Right lobe of liver (tissue), 6 donors: ENCODE results near the gene HDAC4. TPM values are rescaled to one million over a fixed set of nuclear protein-coding genes. Genes with fewer than 3 reads are reported as not detected.

Source experiments
- ATAC-seq, 4 donors: fragments of 200-7000 bp; cut with Tn5 transposase; one replicate each; pipeline ENCODE4 v1.9.1; 2020; ENCODE audit warnings: mild to moderate bottlenecking in 4 of 4, moderate library complexity in 4 of 4
- DNase-seq, 3 donors: peaks; one replicate each; pipeline ENCODE4 v3.0.0-alpha.2; 2020
- H3K27ac ChIP-seq, 3 donors: fragments of 200-600 bp; one replicate each; pipeline ENCODE4 v1.8.0; 2022
- H3K27me3 ChIP-seq, 2 donors: fragments of 200-600 bp; one replicate each; pipeline ENCODE4 v1.8.0; 2022
- H3K36me3 ChIP-seq, 4 donors: fragments of 200-600 bp; sonication (generic) in 1 of 4; one replicate each; pipeline versions ENCODE4 v1.5.1 to v1.8.0; 2017 to 2022; ENCODE audit warnings: control low read depth in 1 of 4
- H3K4me1 ChIP-seq, 4 donors: fragments of 200-600 bp; sonication (generic) in 1 of 4; one replicate each; pipeline versions ENCODE4 v1.5.1 to v1.8.0; 2017 to 2022; ENCODE audit warnings: control low read depth in 1 of 4
- H3K4me3 ChIP-seq, 3 donors: fragments of 200-600 bp; one replicate each; pipeline ENCODE4 v1.8.0; 2022
- H3K9me3 ChIP-seq, 4 donors: fragments of 200-600 bp; sonication (generic) in 1 of 4; one replicate each; pipeline versions ENCODE4 v1.5.1 to v1.8.0; 2017 to 2022; ENCODE audit warnings: control low read depth in 1 of 4
- CTCF ChIP-seq, 4 donors: fragments of 200-600 bp in 3 of 4; fragments of 450-650 bp in 1 of 4; IDR thresholded peaks; one replicate each; pipeline versions ENCODE4 v1.5.1 to v1.8.0; 2016 to 2022; ENCODE audit warnings: antibody characterized with exemption in 4 of 4, mild to moderate bottlenecking in 2 of 4
- POLR2A ChIP-seq: fragments of 450-650 bp; IDR thresholded peaks from one replicate; pipeline ENCODE4 v1.6.1; 2017; ENCODE audit warnings: antibody characterized with exemption, mild to moderate bottlenecking
- WGBS: methylation state at CpG from one replicate; pipeline ENCODE4 v1.1.6; 2018; ENCODE audit warnings: low coverage, low lambda C conversion rate; ENCODE audit not compliant: insufficient coverage; ENCODE audit errors: missing lambda C conversion rate; 5-methylcytosine and 5-hydroxymethylcytosine counted together
- intact Hi-C, 2 donors: fragments of 100-400 bp; cut with DNase I; formaldehyde crosslinking; loops; one replicate each; pipeline versions ENCODE4 v1.11.2 to v1.14.1; 2022
- total RNA-seq, 6 experiments: library from RNA; depleted of rRNA in 2 of 6; stranded (reverse); fragments of >200 nt in 2 of 6; fragmentation: NEBNext Ultra II Directional in 3 of 6; extraction: Animal tissue kit (Norgen Biotek cat#: 25700) in 3 of 6; gene quantifications; one replicate each; pipeline versions ENCODE4 v1.1.0 to v1.2.4, GENCODE V29; 2016 to 2023
- donor health status: DM: no; HTN: yes; CAD: no.
- donor health status: DM: no; HTN: no; CAD: no.
- donor health status: DM: no; HTN: no; CAD: no.
- donor health status: DM: no; HTN: yes; CAD: no.
- donor health status: DM: no; HTN: yes; CAD: no.

The HDAC4 gene
- total RNA-seq, 6 experiments from 2014 or later: 8.9 to 22.4 (median 14.7) TPM

DNA sequence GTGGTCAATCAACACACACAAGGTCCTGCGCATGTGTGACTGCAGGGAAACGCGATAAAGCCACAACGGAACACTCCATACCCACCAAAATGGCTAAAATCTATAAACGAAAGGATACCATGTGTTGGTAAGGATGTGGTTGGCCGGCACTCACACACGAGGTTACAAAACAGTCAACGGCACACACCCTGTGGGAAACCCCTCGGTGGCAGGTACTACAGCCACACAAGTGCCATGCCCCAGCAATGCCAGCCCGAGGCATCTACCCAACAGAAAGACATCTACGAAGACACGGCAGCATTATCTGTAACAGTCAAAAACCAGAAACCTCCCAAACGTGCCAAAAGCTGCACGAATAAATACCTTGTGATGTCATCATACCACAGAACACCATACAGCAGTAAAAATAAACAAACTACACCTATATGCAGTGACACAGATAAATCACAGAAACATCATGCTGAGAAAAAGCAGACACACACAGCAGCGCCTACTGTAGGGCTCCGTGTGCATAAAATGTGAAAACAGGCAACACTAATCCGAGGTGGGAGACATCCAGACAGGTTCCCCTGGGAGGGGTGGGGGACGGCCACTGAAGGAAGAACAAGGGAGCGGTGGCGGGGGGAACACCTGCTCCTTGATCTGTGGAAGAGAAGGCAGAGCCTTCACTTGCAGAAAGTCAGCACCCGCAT, 36.7 kb downstream of the HDAC4 start:
- H3K27ac ChIP-seq: no peak overlapping the region
- ATAC-seq (no peak), DNase-seq (no peak)
- no peaks in the 10 kb centered on the region for H3K4me1 ChIP-seq
- WGBS: 78% methylated on average over 11 of the region's 21 CpGs
- H3K36me3 ChIP-seq: no peaks in the 10 kb centered on the region
- intact Hi-C loops: no loop called here
- H3K27me3 ChIP-seq: no peaks in the 10 kb centered on the region
- H3K4me3 ChIP-seq: no peak overlapping the region
- TF ChIP-seq POLR2A (no peak), CTCF (IDR thresholded peaks at IDR 0.05) (no peak)
- no peaks in the 10 kb centered on the region for H3K9me3 ChIP-seq

DNA sequence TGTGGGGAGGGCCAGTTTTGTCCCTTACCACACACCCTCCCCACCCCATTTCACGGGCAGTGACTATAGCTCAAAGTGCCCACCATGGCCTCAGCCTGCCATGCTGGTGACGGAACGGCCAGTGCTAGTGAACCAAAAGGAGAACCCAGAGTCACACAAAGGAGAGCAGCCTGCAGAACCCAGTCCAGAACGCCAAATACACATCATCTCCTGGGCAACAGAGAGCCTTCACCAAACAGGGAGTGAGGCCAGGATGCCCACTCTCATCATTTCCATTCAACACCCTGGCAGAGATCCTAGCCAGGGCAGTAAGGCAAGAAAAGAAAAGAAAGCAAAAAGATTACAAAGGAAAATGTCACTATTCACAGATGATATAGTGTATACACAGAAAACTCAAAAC, 38.3 kb downstream of the HDAC4 start:
- Histone ChIP-seq H3K9me3 (no peaks in the 10 kb centered on the region), H3K4me1 (peaks cover 0 to 11% (median 7%) of the 10 kb centered on the region in 4 donors), H3K4me3 (no peak overlapping the region), H3K27ac (no peak overlapping the region), H3K27me3 (no peaks in the 10 kb centered on the region), H3K36me3 (no peaks in the 10 kb centered on the region)
- ATAC-seq: no peak
- WGBS: 100% methylated on average over 3 of the region's 4 CpGs
- DNase-seq: no peak
- intact Hi-C loops: no loop called here
- TF ChIP-seq POLR2A (no peak), CTCF (IDR thresholded peaks at IDR 0.05) (no peak)

- Histone ChIP-seq H3K4me3 (no peak overlapping the region), H3K4me1 (peaks cover 0 to 15% (median 8%) of the 10 kb centered on the region in 4 donors), H3K36me3 (no peaks in the 10 kb centered on the region), H3K27me3 (no peaks in the 10 kb centered on the region), H3K27ac (no peak overlapping the region), H3K9me3 (no peaks in the 10 kb centered on the region)
- ATAC-seq (no peak), DNase-seq (no peak)
- 72% methylated on average over 3 of the region's 3 CpGs for WGBS
- TF ChIP-seq CTCF (IDR thresholded peaks at IDR 0.05): no peak
- no peak for TF ChIP-seq POLR2A
- intact Hi-C loops: no loop called here
Observed at GRCh38 chr2:239361311-239361642, 39.5 kb downstream of the HDAC4 start.

GRCh38 chr2:239360421-239361310, 40.2 kb downstream of the HDAC4 start:
- no peak for ATAC-seq
- no peaks in the 10 kb centered on the region for H3K9me3 ChIP-seq

More at GRCh38 chr2:239360421-239361310, 40.2 kb downstream of the HDAC4 start:
- TF ChIP-seq POLR2A (no peak), CTCF (IDR thresholded peaks at IDR 0.05) (no peak)
- Histone ChIP-seq H3K4me1 (peaks cover 0 to 22% (median 11%) of the 10 kb centered on the region in 4 donors), H3K27me3 (no peaks in the 10 kb centered on the region), H3K27ac (no peak overlapping the region), H3K36me3 (no peaks in the 10 kb centered on the region), H3K4me3 (no peak overlapping the region)
- 64% methylated on average over 6 of the region's 19 CpGs for WGBS
- no peak for DNase-seq
- intact Hi-C loops: no loop called here
